Left ventricle myocardium inferior (tissue), 1 donor: ENCODE measurements around the gene MACROD2. TPM values are rescaled to one million over a fixed set of nuclear protein-coding genes. Genes with fewer than 3 reads are reported as not detected.

Experiments used
- DNase-seq: peaks from one replicate; pipeline ENCODE4 v3.0.0-alpha.2; 2020
- H3K27ac ChIP-seq: fragments of 200-600 bp; replicated peaks from 2 replicates; pipeline ENCODE4 v1.8.0; 2021
- H3K27me3 ChIP-seq: fragments of 200-600 bp; 2 replicates; pipeline ENCODE4 v1.8.0; 2021; ENCODE audit warnings: low read depth
- H3K36me3 ChIP-seq: fragments of 200-600 bp; 2 replicates; pipeline ENCODE4 v1.8.0; 2021
- H3K4me1 ChIP-seq: fragments of 200-600 bp; 2 replicates; pipeline ENCODE4 v1.8.0; 2021
- H3K4me3 ChIP-seq: fragments of 200-600 bp; 2 replicates; pipeline ENCODE4 v1.8.0; 2021; ENCODE audit warnings: mild to moderate bottlenecking, moderate library complexity
- H3K9me3 ChIP-seq: fragments of 200-600 bp; replicated peaks from 2 replicates; pipeline ENCODE4 v1.8.0; 2021
- intact Hi-C: fragments of 100-400 bp; cut with micrococcal nuclease; formaldehyde crosslinking; loops from one replicate; pipeline ENCODE4 v1.11.0; 2022
- total RNA-seq: library from RNA; stranded (reverse); fragmentation: NEBNext Ultra II Directional; extraction: Animal tissue kit (Norgen Biotek cat#: 25700); gene quantifications from one replicate; pipeline ENCODE4 v1.2.1, GENCODE V29; 2021
- TF ChIP-seq, protein P1 (sequence below): fragments of 200-600 bp; IDR thresholded peaks from 2 replicates; pipeline ENCODE4 v1.8.0; 2021; ENCODE audit warnings: antibody characterized with exemption, mild to moderate bottlenecking, borderline replicate concordance
- donor health status: DM: no; HTN: yes; CAD: no; lungs with severe emphysema.

Gene MACROD2
- total RNA-seq, 1 donor from 2014 or later = 3.6 TPM

- Histone ChIP-seq H3K4me3 (no peak overlapping the region), H3K27me3 (no peaks in the 10 kb centered on the region), H3K36me3 (no peaks in the 10 kb centered on the region), H3K9me3 (no peaks in the 10 kb centered on the region), H3K4me1 (peaks cover 21% of the 10 kb centered on the region), H3K27ac (no peak overlapping the region)
- intact Hi-C loops = no loop called here
- TF ChIP-seq, protein P1, sequence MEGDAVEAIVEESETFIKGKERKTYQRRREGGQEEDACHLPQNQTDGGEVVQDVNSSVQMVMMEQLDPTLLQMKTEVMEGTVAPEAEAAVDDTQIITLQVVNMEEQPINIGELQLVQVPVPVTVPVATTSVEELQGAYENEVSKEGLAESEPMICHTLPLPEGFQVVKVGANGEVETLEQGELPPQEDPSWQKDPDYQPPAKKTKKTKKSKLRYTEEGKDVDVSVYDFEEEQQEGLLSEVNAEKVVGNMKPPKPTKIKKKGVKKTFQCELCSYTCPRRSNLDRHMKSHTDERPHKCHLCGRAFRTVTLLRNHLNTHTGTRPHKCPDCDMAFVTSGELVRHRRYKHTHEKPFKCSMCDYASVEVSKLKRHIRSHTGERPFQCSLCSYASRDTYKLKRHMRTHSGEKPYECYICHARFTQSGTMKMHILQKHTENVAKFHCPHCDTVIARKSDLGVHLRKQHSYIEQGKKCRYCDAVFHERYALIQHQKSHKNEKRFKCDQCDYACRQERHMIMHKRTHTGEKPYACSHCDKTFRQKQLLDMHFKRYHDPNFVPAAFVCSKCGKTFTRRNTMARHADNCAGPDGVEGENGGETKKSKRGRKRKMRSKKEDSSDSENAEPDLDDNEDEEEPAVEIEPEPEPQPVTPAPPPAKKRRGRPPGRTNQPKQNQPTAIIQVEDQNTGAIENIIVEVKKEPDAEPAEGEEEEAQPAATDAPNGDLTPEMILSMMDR = no peak
- no peak for DNase-seq
These were observed 1616.9 kb downstream of the MACROD2 start for GRCh38 chr20:15612198-15612597.

GRCh38 chr20:15612769-15613168, 1617.5 kb downstream of the MACROD2 start:
- no peaks in the 10 kb centered on the region for H3K27me3 ChIP-seq
- peaks cover 21% of the 10 kb centered on the region for H3K4me1 ChIP-seq
- H3K27ac ChIP-seq = peak overlapping the region; percentile 42
- no peaks in the 10 kb centered on the region for H3K36me3 ChIP-seq
- TF ChIP-seq, protein P1 = no peak
- no peak overlapping the region for H3K4me3 ChIP-seq
- DNase-seq = no peak
- intact Hi-C loops = no loop called here
- H3K9me3 ChIP-seq = no peaks in the 10 kb centered on the region

GRCh38 chr20:15613530-15613929, 1618.2 kb downstream of the MACROD2 start:
- intact Hi-C loops = no loop called here
- TF ChIP-seq, protein P1 = no peak
- Histone ChIP-seq H3K4me1 (peaks cover 21% of the 10 kb centered on the region), H3K27ac (peak overlapping the region; percentile 42), H3K9me3 (no peaks in the 10 kb centered on the region), H3K27me3 (no peaks in the 10 kb centered on the region), H3K4me3 (no peak overlapping the region), H3K36me3 (no peaks in the 10 kb centered on the region)
- no peak for DNase-seq

DNA sequence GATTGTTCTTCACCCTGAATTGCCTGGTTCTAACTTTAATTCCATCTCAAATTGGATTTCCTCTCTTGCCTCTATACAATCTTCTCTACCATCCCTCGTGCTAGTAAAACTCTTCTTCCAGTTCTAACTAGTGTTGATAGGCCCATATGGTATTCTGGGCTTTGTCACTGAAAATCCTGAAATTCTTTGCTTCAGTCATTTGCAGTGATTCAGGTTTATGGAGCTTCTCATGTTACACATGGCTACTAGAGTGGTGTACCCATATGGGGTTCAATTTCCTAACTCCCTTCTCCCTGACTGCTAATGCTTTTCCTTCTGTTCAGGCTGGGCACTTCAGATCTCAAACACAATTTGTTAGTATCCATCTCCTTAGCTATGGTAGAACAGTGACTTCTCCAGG, 1621.3 kb downstream of the MACROD2 start:
- intact Hi-C loops = no loop called here
- Histone ChIP-seq H3K9me3 (no peaks in the 10 kb centered on the region), H3K27ac (no peak overlapping the region), H3K4me1 (peaks cover 21% of the 10 kb centered on the region), H3K4me3 (no peak overlapping the region), H3K27me3 (no peaks in the 10 kb centered on the region), H3K36me3 (no peaks in the 10 kb centered on the region)
- no peak for DNase-seq
- TF ChIP-seq, protein P1 = no peak

DNA sequence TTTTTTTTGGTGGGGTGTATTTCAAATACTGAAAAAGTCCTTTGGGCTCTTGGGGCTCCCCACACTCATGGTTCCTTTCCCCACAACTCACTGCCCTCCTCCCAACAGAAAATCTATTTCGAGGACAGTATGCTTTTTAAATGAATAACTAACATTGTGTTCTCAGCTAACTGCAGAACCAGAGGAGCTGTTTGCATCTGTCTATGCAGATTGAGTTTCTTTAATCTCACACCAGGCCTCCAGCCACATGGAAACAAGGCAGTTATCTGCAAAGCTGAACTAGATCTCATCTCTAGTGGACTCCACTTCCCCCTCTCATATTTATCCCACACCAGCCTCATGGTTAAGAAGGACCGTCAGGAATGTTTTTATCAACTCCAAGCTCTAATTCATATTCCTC, 1622.8 kb downstream of the MACROD2 start:
- Histone ChIP-seq H3K36me3 (no peaks in the 10 kb centered on the region), H3K9me3 (no peaks in the 10 kb centered on the region), H3K27ac (no peak overlapping the region), H3K27me3 (no peaks in the 10 kb centered on the region), H3K4me3 (no peak overlapping the region), H3K4me1 (peaks cover 10% of the 10 kb centered on the region)
- TF ChIP-seq, protein P1 = no peak
- DNase-seq = no peak
- intact Hi-C loops = no loop called here

DNA sequence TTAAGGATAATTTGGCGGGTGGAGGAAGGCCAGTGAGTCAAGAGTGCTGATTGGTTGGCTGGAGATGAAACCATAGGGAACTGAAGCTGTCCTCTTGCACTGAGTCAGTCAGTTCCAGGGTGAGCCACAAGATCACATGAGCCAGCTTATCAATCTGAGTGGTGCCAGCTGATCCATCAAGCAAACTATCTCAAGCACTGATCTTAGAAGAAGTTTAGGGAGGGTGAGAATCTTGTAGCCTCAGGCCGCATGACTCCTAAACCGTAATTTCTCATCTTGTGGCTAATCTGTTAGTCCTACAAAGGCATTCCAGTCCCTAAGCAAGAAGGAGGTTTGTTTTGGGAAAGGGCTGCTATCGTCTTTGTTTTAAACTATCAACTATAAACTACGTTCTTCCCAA, 1623.6 kb downstream of the MACROD2 start:
- DNase-seq = no peak
- Histone ChIP-seq H3K4me1 (peaks cover 2% of the 10 kb centered on the region), H3K36me3 (no peaks in the 10 kb centered on the region), H3K4me3 (no peak overlapping the region), H3K27me3 (no peaks in the 10 kb centered on the region), H3K27ac (no peak overlapping the region), H3K9me3 (no peaks in the 10 kb centered on the region)
- intact Hi-C loops = no loop called here
- TF ChIP-seq, protein P1 = no peak
